GM12878 (cell line): ENCODE measurements around the gene PCDH7. TPM values are rescaled to one million over a fixed set of nuclear protein-coding genes. Genes with fewer than 3 reads are reported as not detected.

ENCODE experiments used
- ATAC-seq: fragments of 200-7000 bp; cut with Tn5 transposase; 3 replicates; pipeline ENCODE4 v1.9.1; 2020; ENCODE audit warnings: mild to moderate bottlenecking, moderate library complexity
- BruUV-seq: library from RNA; stranded (reverse); fragments of 400-500 nt; replicated peaks from 2 replicates; lab custom pipeline; 2021; lab: Mats Ljungman, UMichigan
- CTCF ChIA-PET: fragments of 300-600 bp; sonication (Branson Sonifier 250); formaldehyde crosslinking; extraction: SDS; loops from one replicate; lab custom pipeline; 2021; ENCODE audit warnings: inconsistent platforms; lab: Yijun Ruan, JAX
- POLR2A ChIA-PET: fragments of 350-600 bp; formaldehyde crosslinking; extraction: SDS; loops from one replicate; lab custom pipeline; 2021; ENCODE audit warnings: inconsistent platforms; lab: Charles Lee
- RAD21 ChIA-PET: fragments of 300-600 bp; sonication (Branson Sonifier 250); formaldehyde crosslinking; loops from one replicate; lab custom pipeline; 2023; ENCODE audit warnings: antibody characterized with exemption; ENCODE audit not compliant: unreplicated experiment; lab: Charles Lee
- SMC1A ChIA-PET: fragments of 300-600 bp; sonication (Branson Sonifier 250); formaldehyde crosslinking; loops from one replicate; lab custom pipeline; 2023; ENCODE audit not compliant: unreplicated experiment, uncharacterized antibody; lab: Charles Lee
- DNase-seq: peaks from one replicate; pipeline ENCODE4 v3.0.0-alpha.2; 2011; ENCODE audit warnings: low read depth, low spot score
- FAIRE-seq: peaks from 3 replicates; lab custom pipeline; 2011; peaks lifted over from hg19 to GRCh38; lab: Jason Lieb, UNC
- H2AFZ ChIP-seq: 2 replicates; pipeline ENCODE4 v1.6.0; 2011; ENCODE audit warnings: low read depth, low read length, control low read depth; ENCODE audit not compliant: control insufficient read depth
- H3K27ac ChIP-seq: 2 replicates; pipeline ENCODE4 v1.5.1; 2011; ENCODE audit warnings: control low read depth; ENCODE audit not compliant: control insufficient read depth, insufficient read depth
- H3K27me3 ChIP-seq, 2 experiments: replicated peaks in 1 of 2; 2 replicates each; pipeline versions ENCODE4 v1.6.0 to v1.6.1; 2011; ENCODE audit warnings: low read length in 1 of 2; ENCODE audit not compliant: control insufficient read depth in 2 of 2, insufficient read depth in 2 of 2
- H3K36me3 ChIP-seq, 2 experiments: 2 replicates each; pipeline ENCODE4 v1.5.1; 2011; ENCODE audit warnings: low read length in 1 of 2; ENCODE audit not compliant: control insufficient read depth in 2 of 2, insufficient read depth in 2 of 2
- H3K4me1 ChIP-seq: 2 replicates; pipeline ENCODE4 v1.6.1; 2011; ENCODE audit warnings: mild to moderate bottlenecking, low read length, moderate library complexity, mixed read lengths; ENCODE audit not compliant: control insufficient read depth, insufficient read depth
- H3K4me2 ChIP-seq: 2 replicates; pipeline ENCODE4 v1.6.0; 2011; ENCODE audit warnings: control low read depth; ENCODE audit not compliant: control insufficient read depth, insufficient read depth
- H3K4me3 ChIP-seq: fragments of 200-600 bp; sonication (generic); 2 replicates; pipeline ENCODE4 v1.5.1; 2016
- H3K79me2 ChIP-seq: 2 replicates; pipeline ENCODE4 v1.6.0; 2011; ENCODE audit warnings: low read length; ENCODE audit not compliant: control insufficient read depth, insufficient read depth
- H3K9ac ChIP-seq: 2 replicates; pipeline ENCODE4 v1.8.0; 2011; ENCODE audit warnings: low read length, control low read depth, mixed read lengths; ENCODE audit not compliant: control insufficient read depth, insufficient read depth
- H3K9me3 ChIP-seq: replicated peaks from 3 replicates; pipeline ENCODE4 v1.5.1; 2011; ENCODE audit warnings: mild to moderate bottlenecking, low read length; ENCODE audit not compliant: control insufficient read depth, insufficient read depth
- H4K20me1 ChIP-seq: 2 replicates; pipeline ENCODE4 v1.6.0; 2011; ENCODE audit not compliant: control insufficient read depth, insufficient read depth
- FOS ChIP-seq: IDR thresholded peaks from 3 replicates; pipeline ENCODE4 v1.6.1; 2011; ENCODE audit warnings: borderline replicate concordance; ENCODE audit not compliant: insufficient read length; ENCODE audit errors: extremely low read depth
- GABPA ChIP-seq: IDR thresholded peaks from 2 replicates; pipeline ENCODE4 v1.6.1; 2014; ENCODE audit warnings: antibody characterized with exemption, low read depth, mild to moderate bottlenecking, inconsistent platforms
- HSF1 ChIP-seq: fragments of 150-350 bp; IDR thresholded peaks from 2 replicates; pipeline ENCODE4 v1.6.1; 2014; ENCODE audit warnings: mild to moderate bottlenecking, low read depth, low read length
- IRF5 ChIP-seq: fragments of 450-650 bp; IDR thresholded peaks from 2 replicates; pipeline ENCODE4 v1.6.1; 2017; ENCODE audit warnings: borderline replicate concordance
- MTA2 ChIP-seq: fragments of 450-650 bp; IDR thresholded peaks from 2 replicates; pipeline ENCODE4 v1.6.1; 2016; ENCODE audit warnings: low read depth, mild to moderate bottlenecking, moderate library complexity
- MXI1 ChIP-seq: fragments of 150-350 bp; IDR thresholded peaks from 2 replicates; pipeline ENCODE4 v1.6.1; 2011; ENCODE audit warnings: low read depth, mild to moderate bottlenecking, inconsistent platforms, low read length, improper control_type of control experiment
- MYB ChIP-seq: fragments of 150-350 bp; IDR thresholded peaks from 2 replicates; pipeline ENCODE4 v1.6.1; 2014; ENCODE audit warnings: mild to moderate bottlenecking, low read depth, low read length, borderline replicate concordance
- NBN ChIP-seq: fragments of 450-650 bp; IDR thresholded peaks from 2 replicates; pipeline ENCODE4 v1.6.1; 2016
- PAX8 ChIP-seq: fragments of 450-650 bp; IDR thresholded peaks from 2 replicates; pipeline ENCODE4 v1.6.1; 2017; ENCODE audit warnings: mild to moderate bottlenecking, moderate library complexity
- SMARCA5 ChIP-seq: fragments of 450-650 bp; IDR thresholded peaks from 2 replicates; pipeline ENCODE4 v1.6.1; 2017; ENCODE audit warnings: mild to moderate bottlenecking
- TAF1 ChIP-seq: IDR thresholded peaks from 2 replicates; pipeline ENCODE4 v1.6.1; 2011; ENCODE audit warnings: mild to moderate bottlenecking, low read depth, low read length, borderline replicate concordance
- TBL1XR1 ChIP-seq: IDR thresholded peaks from 2 replicates; pipeline ENCODE4 v1.6.1; 2012; ENCODE audit warnings: low read depth, low read length, improper control_type of control experiment
- WGBS: methylation state at CpG from one replicate; pipeline ENCODE4 v1.1.6; 2016; ENCODE audit warnings: low lambda C conversion rate; ENCODE audit not compliant: insufficient replicate concordance, insufficient coverage; ENCODE audit errors: missing lambda C conversion rate; 5-methylcytosine and 5-hydroxymethylcytosine counted together
- in situ Hi-C: fragments of 300-500 bp; cut with MboI; formaldehyde crosslinking; loops from 9 replicates; pipeline ENCODE4 v1.14.3; 2018; ENCODE audit warnings: mixed read lengths
- intact Hi-C: fragments of 100-400 bp; cut with micrococcal nuclease; formaldehyde crosslinking; loops from one replicate; pipeline ENCODE4 v1.14.2; 2022; ENCODE audit not compliant: unreplicated experiment
- polyA plus RNA-seq, 11 experiments: library from polyadenylated mRNA; depleted of rRNA in 4 of 11; unstranded in 6 of 11; stranded (reverse) in 5 of 11; fragments of >200 nt; fragmentation: Nextera tagmentation in 4 of 11; fragmentation: Illumina TruSeq in 1 of 11; extraction: Ambion mirVana in 4 of 11; extraction: Trizol in 1 of 11; gene quantifications; 1 replicate in 1 of 11; 2 replicates in 10 of 11; pipeline versions ENCODE4 v1.2.1 to v1.2.3, GENCODE V29; 2011 to 2016; ENCODE audit warnings: inconsistent platforms in 2 of 11, missing spikeins in 2 of 11, low read depth in 1 of 11
- total RNA-seq, 4 experiments: library from RNA; depleted of rRNA in 3 of 4; stranded (reverse); fragments of >200 nt in 3 of 4; fragmentation: Illumina TruSeq in 1 of 4; extraction: Trizol in 1 of 4; gene quantifications; 2 replicates each; pipeline versions ENCODE4 v1.2.1 to v1.2.3, GENCODE V29; 2013 to 2021
- TF ChIP-seq, protein P1 (sequence below): IDR thresholded peaks from 2 replicates; pipeline ENCODE4 v1.6.1; 2012; ENCODE audit warnings: mild to moderate bottlenecking, low read depth, low read length

The PCDH7 gene
- total and polyA plus RNA-seq, 10 of the 15 experiments (the other 5 are each of a cell fraction or from before 2014, with no cell fraction given), result 0.02 to 0.06 (median 0.03) TPM; not detected in 7

DNA sequence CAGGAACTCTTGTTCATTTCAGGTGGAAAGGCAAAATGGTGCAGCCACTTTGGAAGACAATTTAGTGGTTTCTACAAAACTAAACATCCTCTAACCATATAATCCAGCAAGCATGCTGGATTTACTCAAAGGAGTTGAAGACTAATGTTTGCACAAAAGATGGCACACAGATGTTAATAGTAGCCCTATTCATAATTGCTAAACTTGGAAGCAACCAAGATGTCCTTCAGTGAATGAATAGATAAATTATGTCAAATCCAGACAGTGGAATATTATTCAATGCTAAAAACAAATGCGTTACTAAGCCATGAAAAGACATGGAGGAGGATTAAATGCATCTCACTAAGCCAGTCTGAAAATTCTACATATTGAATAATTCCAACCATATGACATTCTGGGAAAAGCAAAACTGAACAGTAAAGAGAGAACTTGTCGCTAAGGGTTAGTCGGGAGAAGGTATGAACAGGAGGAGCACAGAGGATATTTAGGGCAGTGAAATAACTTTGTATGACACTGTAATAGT, 48.2 kb upstream of the PCDH7 start:
- no peak for FAIRE-seq
- Histone ChIP-seq H3K4me3 (no peak overlapping the region), H3K79me2 (no peaks in the 10 kb centered on the region), H3K4me1 (no peaks in the 10 kb centered on the region), H4K20me1 (no peaks in the 10 kb centered on the region), H3K9me3 (no peaks in the 10 kb centered on the region), H2AFZ (no peak overlapping the region), H3K9ac (no peak overlapping the region), H3K4me2 (no peak overlapping the region), H3K27me3 (no peaks in the 10 kb centered on the region), H3K36me3 (no peaks in the 10 kb centered on the region), H3K27ac (no peak overlapping the region)
- RAD21 ChIA-PET, result no interaction called here
- DNase-seq, result no peak
- in situ Hi-C loops (no loop called here), intact Hi-C loops (no loop called here)
- POLR2A ChIA-PET, result no interaction called here
- WGBS, result 32% methylated on average over 3 of the region's 3 CpGs
- BruUV-seq, result no TSS peak
- no peak for ATAC-seq
- CTCF ChIA-PET, result no interaction called here
- no peak for TF ChIP-seq SMARCA5
- TF ChIP-seq MXI1, result no peak
- TF ChIP-seq FOS, result no peak
- SMC1A ChIA-PET, result no interaction called here

GRCh38 chr4:30696191-30696590, 24.0 kb upstream of the PCDH7 start:
- POLR2A ChIA-PET, result no interaction called here
- no peak for DNase-seq
- CTCF ChIA-PET, result no interaction called here
- SMC1A ChIA-PET, result interaction anchor here (1.6 kb wide), 1 partner anchor 10 kb away, joined by 3 read pairs; no protein-coding TSS in a partner anchor
- RAD21 ChIA-PET, result no interaction called here
- H3K36me3 ChIP-seq, result no peaks in the 10 kb centered on the region
- no peak overlapping the region for H3K9ac ChIP-seq
- no peaks in the 10 kb centered on the region for H3K9me3 ChIP-seq
- H2AFZ ChIP-seq, result no peak overlapping the region
- H3K27ac ChIP-seq, result no peak overlapping the region
- no peaks in the 10 kb centered on the region for H3K27me3 ChIP-seq
- H3K79me2 ChIP-seq, result no peaks in the 10 kb centered on the region
- H3K4me3 ChIP-seq, result no peak overlapping the region
- no peaks in the 10 kb centered on the region for H4K20me1 ChIP-seq
- intact Hi-C loops (no loop called here), in situ Hi-C loops (no loop called here)
- no peak for ATAC-seq
- H3K4me2 ChIP-seq, result no peak overlapping the region
- BruUV-seq, result no TSS peak
- FAIRE-seq, result no peak
- H3K4me1 ChIP-seq, result no peaks in the 10 kb centered on the region
- no peak for TF ChIP-seq GABPA
- no peak for TF ChIP-seq MYB
- TF ChIP-seq, protein P1, sequence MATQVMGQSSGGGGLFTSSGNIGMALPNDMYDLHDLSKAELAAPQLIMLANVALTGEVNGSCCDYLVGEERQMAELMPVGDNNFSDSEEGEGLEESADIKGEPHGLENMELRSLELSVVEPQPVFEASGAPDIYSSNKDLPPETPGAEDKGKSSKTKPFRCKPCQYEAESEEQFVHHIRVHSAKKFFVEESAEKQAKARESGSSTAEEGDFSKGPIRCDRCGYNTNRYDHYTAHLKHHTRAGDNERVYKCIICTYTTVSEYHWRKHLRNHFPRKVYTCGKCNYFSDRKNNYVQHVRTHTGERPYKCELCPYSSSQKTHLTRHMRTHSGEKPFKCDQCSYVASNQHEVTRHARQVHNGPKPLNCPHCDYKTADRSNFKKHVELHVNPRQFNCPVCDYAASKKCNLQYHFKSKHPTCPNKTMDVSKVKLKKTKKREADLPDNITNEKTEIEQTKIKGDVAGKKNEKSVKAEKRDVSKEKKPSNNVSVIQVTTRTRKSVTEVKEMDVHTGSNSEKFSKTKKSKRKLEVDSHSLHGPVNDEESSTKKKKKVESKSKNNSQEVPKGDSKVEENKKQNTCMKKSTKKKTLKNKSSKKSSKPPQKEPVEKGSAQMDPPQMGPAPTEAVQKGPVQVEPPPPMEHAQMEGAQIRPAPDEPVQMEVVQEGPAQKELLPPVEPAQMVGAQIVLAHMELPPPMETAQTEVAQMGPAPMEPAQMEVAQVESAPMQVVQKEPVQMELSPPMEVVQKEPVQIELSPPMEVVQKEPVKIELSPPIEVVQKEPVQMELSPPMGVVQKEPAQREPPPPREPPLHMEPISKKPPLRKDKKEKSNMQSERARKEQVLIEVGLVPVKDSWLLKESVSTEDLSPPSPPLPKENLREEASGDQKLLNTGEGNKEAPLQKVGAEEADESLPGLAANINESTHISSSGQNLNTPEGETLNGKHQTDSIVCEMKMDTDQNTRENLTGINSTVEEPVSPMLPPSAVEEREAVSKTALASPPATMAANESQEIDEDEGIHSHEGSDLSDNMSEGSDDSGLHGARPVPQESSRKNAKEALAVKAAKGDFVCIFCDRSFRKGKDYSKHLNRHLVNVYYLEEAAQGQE, result no peak
- no peak for TF ChIP-seq IRF5
- no peak for TF ChIP-seq TAF1
- TF ChIP-seq PAX8, result no peak
- TF ChIP-seq TBL1XR1, result no peak
- no peak for TF ChIP-seq HSF1
- no peak for TF ChIP-seq NBN
- TF ChIP-seq MTA2, result no peak
